ENCODE data around the gene SPDEF. TPM values are rescaled to one million over a fixed set of nuclear protein-coding genes. Genes with fewer than 3 reads are reported as not detected.

SPDEF gene
- total and polyA plus RNA-seq, 12 donors: 0.06 to 0.14 (median 0.14) TPM; not detected in 8

DNA sequence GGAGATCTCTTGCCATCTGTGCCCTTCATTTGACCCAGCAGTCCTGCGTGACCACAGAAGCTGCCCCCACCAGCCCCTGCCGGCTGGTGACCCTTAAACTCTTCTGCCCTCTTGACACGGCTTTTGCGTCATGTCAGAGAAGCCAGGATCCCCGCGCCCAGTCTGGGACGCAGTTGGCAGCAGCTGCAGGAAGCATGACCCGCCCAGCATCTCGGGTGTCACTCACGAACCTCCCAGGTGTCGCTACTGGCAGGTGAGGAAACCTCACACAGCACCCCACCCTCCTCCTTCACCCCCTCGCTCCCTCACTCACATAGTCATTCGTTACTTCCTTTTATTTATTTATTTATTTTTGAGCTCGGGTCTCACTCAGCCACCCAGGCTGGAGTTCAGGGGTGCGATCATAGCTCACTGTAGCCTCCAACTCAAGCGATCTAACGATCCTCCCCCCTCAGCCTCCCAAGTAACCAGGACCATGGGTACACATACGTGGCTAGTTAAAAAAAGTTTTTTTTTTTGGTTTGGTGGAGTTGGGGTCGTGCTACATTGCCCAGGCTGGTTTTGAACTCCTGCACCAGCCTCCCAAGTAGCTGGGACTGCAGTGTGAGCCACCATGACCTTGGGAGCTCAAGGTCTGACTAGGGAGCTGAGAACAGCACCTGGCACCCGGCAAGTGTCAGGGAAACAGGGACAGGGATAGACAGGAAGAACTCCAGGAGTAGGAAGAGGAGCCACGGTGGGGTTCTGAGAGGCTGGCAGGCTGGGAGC is 14.1 kb upstream of the SPDEF start:
- H3K27me3 ChIP-seq: no peaks in the 10 kb centered on the region
- H3K9me3 ChIP-seq (replicated peaks in 1 of 3): no peaks in the 10 kb centered on the region
- no peak overlapping the region for H3K27ac ChIP-seq
- intact Hi-C loops (cut with DNase I): no loop called here
- no peak overlapping the region for H3K4me3 ChIP-seq
- H3K4me1 ChIP-seq (replicated peaks in 1 of 2): no peaks in the 10 kb centered on the region
- H3K36me3 ChIP-seq (replicated peaks in 1 of 2): no peaks in the 10 kb centered on the region
- 75 to 83% (median 77%) methylated on average over 19 to 21 of the region's 21 CpGs for WGBS, 4 donors
- TF ChIP-seq POLR2A (IDR thresholded peaks at IDR 0.05): no peak
- TF ChIP-seq, protein P1, sequence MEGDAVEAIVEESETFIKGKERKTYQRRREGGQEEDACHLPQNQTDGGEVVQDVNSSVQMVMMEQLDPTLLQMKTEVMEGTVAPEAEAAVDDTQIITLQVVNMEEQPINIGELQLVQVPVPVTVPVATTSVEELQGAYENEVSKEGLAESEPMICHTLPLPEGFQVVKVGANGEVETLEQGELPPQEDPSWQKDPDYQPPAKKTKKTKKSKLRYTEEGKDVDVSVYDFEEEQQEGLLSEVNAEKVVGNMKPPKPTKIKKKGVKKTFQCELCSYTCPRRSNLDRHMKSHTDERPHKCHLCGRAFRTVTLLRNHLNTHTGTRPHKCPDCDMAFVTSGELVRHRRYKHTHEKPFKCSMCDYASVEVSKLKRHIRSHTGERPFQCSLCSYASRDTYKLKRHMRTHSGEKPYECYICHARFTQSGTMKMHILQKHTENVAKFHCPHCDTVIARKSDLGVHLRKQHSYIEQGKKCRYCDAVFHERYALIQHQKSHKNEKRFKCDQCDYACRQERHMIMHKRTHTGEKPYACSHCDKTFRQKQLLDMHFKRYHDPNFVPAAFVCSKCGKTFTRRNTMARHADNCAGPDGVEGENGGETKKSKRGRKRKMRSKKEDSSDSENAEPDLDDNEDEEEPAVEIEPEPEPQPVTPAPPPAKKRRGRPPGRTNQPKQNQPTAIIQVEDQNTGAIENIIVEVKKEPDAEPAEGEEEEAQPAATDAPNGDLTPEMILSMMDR (IDR thresholded peaks at IDR 0.05): no peak
- no peak for DNase-seq

GRCh38 chr6:34569361-34569973 is 13.3 kb upstream of the SPDEF start:
- Histone ChIP-seq H3K27ac (no peak overlapping the region), H3K4me3 (no peak overlapping the region), H3K27me3 (no peaks in the 10 kb centered on the region), H3K4me1 (replicated peaks in 1 of 2) (no peaks in the 10 kb centered on the region), H3K9me3 (replicated peaks in 1 of 3) (no peaks in the 10 kb centered on the region), H3K36me3 (replicated peaks in 1 of 2) (no peaks in the 10 kb centered on the region)
- intact Hi-C loops (cut with DNase I): no loop called here
- no peak for DNase-seq
- WGBS, 4 donors: 62 to 75% (median 68%) methylated on average over 5 of the region's 5 CpGs
- TF ChIP-seq, protein P1 (IDR thresholded peaks at IDR 0.05): no peak
- TF ChIP-seq POLR2A (IDR thresholded peaks at IDR 0.05): no peak

GRCh38 chr6:34568341-34569201 is 12.4 kb upstream of the SPDEF start:
- TF ChIP-seq POLR2A (IDR thresholded peaks at IDR 0.05): no peak
- TF ChIP-seq, protein P1 (IDR thresholded peaks at IDR 0.05): no peak
- Histone ChIP-seq H3K4me3 (no peak overlapping the region), H3K36me3 (replicated peaks in 1 of 2) (no peaks in the 10 kb centered on the region), H3K9me3 (replicated peaks in 1 of 3) (no peaks in the 10 kb centered on the region), H3K27me3 (no peaks in the 10 kb centered on the region), H3K27ac (no peak overlapping the region), H3K4me1 (replicated peaks in 1 of 2) (no peaks in the 10 kb centered on the region)
- intact Hi-C loops (cut with DNase I): no loop called here
- DNase-seq: no peak
- WGBS, 4 donors: 46 to 70% (median 66%) methylated on average over 11 to 12 of the region's 12 CpGs
